Skeletal muscle tissue (tissue), 4 donors: ENCODE data around the gene PVALEF. TPM values are rescaled to one million over a fixed set of nuclear protein-coding genes. Genes with fewer than 3 reads are reported as not detected.

Experiments
- H3K27ac ChIP-seq: one replicate; pipeline ENCODE4 v1.7.0; 2013; ENCODE audit warnings: mild to moderate bottlenecking, low read depth, low read length, inconsistent platforms
- H3K27me3 ChIP-seq, 3 donors: one replicate each; pipeline ENCODE4 v1.7.0; 2013; ENCODE audit warnings: low read length in 3 of 3; ENCODE audit not compliant: control insufficient read depth in 3 of 3, insufficient read depth in 3 of 3
- H3K36me3 ChIP-seq, 3 donors: one replicate each; pipeline ENCODE4 v1.7.0; 2013; ENCODE audit warnings: low read length in 3 of 3; ENCODE audit not compliant: control insufficient read depth in 3 of 3, insufficient read depth in 3 of 3
- H3K4me1 ChIP-seq, 3 donors: one replicate each; pipeline ENCODE4 v1.7.0; 2013; ENCODE audit warnings: low read length in 3 of 3, mild to moderate bottlenecking in 3 of 3; ENCODE audit not compliant: control insufficient read depth in 3 of 3, insufficient read depth in 3 of 3
- H3K4me3 ChIP-seq, 3 donors: one replicate each; pipeline ENCODE4 v1.7.0; 2013; ENCODE audit warnings: low read length in 3 of 3
- H3K9ac ChIP-seq, 3 donors: one replicate each; pipeline ENCODE4 v1.7.0; 2013; ENCODE audit warnings: low read length in 3 of 3, mild to moderate bottlenecking in 3 of 3, moderate library complexity in 2 of 3, low read depth in 1 of 3
- H3K9me3 ChIP-seq, 3 donors: one replicate each; pipeline ENCODE4 v1.7.0; 2013; ENCODE audit warnings: low read length in 3 of 3; ENCODE audit not compliant: control insufficient read depth in 3 of 3
- total RNA-seq: library from RNA; depleted of rRNA; stranded (reverse); fragments of >200 nt; gene quantifications from one replicate; pipeline ENCODE4 v1.2.3, GENCODE V29; 2014
- donor health status: Osteomylitis.

PVALEF gene
- total RNA-seq, 1 donor from 2014 or later, result not detected

GRCh38 chr17:81208651-81209050 lies 43.3 kb downstream of the PVALEF start:
- Histone ChIP-seq H3K4me1 (no peaks in the 10 kb centered on the region), H3K27me3 (no peaks in the 10 kb centered on the region), H3K9me3 (no peaks in the 10 kb centered on the region), H3K27ac (no peak overlapping the region), H3K36me3 (peaks cover 0 to under 1% (median 0%) of the 10 kb centered on the region in 3 donors), H3K4me3 (no peak overlapping the region), H3K9ac (no peak overlapping the region)

DNA sequence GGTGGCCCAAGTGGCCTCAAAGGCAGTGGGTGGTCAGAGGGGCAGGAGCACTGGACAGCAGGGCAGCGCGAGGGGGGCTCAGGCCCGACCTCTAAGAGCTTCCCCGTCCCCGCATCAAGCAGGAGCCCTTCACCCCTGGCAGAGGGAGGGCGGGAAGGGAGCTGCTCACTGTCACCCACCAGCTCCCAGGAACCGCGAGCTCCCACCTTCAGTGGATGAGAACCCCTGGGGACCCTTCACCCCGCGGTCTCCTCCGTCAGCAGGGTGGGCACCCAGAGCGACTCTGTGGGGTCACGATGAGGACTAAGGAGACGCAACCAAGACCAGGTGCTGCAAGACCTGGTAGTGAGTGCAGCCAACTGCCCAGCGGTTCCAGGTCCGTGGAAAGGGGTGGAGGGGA lies 43.8 kb downstream of the PVALEF start:
- H3K27me3 ChIP-seq, result no peaks in the 10 kb centered on the region
- no peak overlapping the region for H3K27ac ChIP-seq
- no peak overlapping the region for H3K4me3 ChIP-seq
- H3K36me3 ChIP-seq, result no peaks in the 10 kb centered on the region
- no peaks in the 10 kb centered on the region for H3K4me1 ChIP-seq
- no peaks in the 10 kb centered on the region for H3K9me3 ChIP-seq
- H3K9ac ChIP-seq, result no peak overlapping the region

- H3K4me1 ChIP-seq, result no peaks in the 10 kb centered on the region
- no peaks in the 10 kb centered on the region for H3K36me3 ChIP-seq
- no peaks in the 10 kb centered on the region for H3K27me3 ChIP-seq
- no peak overlapping the region for H3K9ac ChIP-seq
- no peaks in the 10 kb centered on the region for H3K9me3 ChIP-seq
- H3K4me3 ChIP-seq, result no peak overlapping the region
- no peak overlapping the region for H3K27ac ChIP-seq
Observed at GRCh38 chr17:81210466-81210865, 45.2 kb downstream of the PVALEF start.

DNA sequence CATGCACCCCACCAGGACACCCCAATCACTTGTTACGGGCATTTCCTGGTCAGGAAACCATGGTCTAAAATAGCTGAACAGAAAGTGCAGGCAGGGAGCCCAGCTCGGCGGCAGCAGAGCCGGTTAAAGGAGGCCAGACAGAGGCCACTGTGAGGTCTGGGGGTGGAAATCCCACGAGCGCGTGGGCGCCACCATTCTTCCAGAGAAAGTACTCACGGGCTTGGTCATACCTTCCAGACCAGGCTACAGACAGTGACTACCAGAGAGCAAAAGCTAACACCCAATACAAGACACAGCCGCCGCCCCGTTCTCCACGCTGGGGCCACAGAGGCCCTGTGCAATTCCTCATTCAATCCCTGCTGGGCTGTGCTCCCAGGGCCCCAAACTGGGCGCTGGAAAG lies 45.6 kb downstream of the PVALEF start:
- Histone ChIP-seq H3K27ac (no peak overlapping the region), H3K36me3 (no peaks in the 10 kb centered on the region), H3K9me3 (no peaks in the 10 kb centered on the region), H3K9ac (no peak overlapping the region), H3K27me3 (no peaks in the 10 kb centered on the region), H3K4me3 (no peak overlapping the region), H3K4me1 (no peaks in the 10 kb centered on the region)

- Histone ChIP-seq H3K36me3 (no peaks in the 10 kb centered on the region), H3K9ac (no peak overlapping the region), H3K27ac (no peak overlapping the region), H3K4me3 (no peak overlapping the region), H3K27me3 (no peaks in the 10 kb centered on the region), H3K9me3 (no peaks in the 10 kb centered on the region), H3K4me1 (no peaks in the 10 kb centered on the region)
Observed at GRCh38 chr17:81212365-81212764, 47.1 kb downstream of the PVALEF start.

GRCh38 chr17:81213978-81214377 lies 48.7 kb downstream of the PVALEF start:
- Histone ChIP-seq H3K4me1 (no peaks in the 10 kb centered on the region), H3K27ac (no peak overlapping the region), H3K27me3 (no peaks in the 10 kb centered on the region), H3K9me3 (no peaks in the 10 kb centered on the region), H3K4me3 (no peak overlapping the region), H3K36me3 (peaks cover 0 to 2% (median 0%) of the 10 kb centered on the region in 3 donors), H3K9ac (no peak overlapping the region)

GRCh38 chr17:81217491-81217890 lies 52.2 kb downstream of the PVALEF start:
- Histone ChIP-seq H3K27ac (no peak overlapping the region), H3K4me1 (peaks cover 12 to 14% (median 13%) of the 10 kb centered on the region in 3 donors), H3K4me3 (no peak overlapping the region), H3K36me3 (peaks cover 0 to 2% (median 0%) of the 10 kb centered on the region in 3 donors), H3K9ac (no peak overlapping the region), H3K27me3 (no peaks in the 10 kb centered on the region), H3K9me3 (no peaks in the 10 kb centered on the region)

DNA sequence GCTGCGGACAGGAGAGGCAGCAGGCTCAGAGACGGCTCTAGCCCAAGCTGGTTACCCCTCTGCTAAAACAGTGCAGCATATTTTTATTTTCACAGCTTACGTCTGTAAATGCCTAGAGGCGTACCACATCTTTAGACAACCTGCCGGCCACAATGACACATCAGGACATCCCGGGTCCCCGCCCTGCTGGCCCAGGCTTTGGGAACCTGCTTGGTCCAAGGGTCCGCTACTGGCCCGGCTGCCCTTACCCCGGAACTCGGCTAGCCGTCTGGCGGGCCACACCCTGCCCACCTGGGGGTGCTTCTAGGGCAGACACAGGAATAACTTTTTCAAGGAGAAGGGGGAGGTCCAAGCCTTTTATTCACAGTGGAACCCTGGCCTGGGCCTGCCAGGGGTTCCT lies 53.2 kb downstream of the PVALEF start:
- Histone ChIP-seq H3K27me3 (no peaks in the 10 kb centered on the region), H3K4me1 (peaks cover 13 to 17% (median 15%) of the 10 kb centered on the region in 3 donors), H3K27ac (no peak overlapping the region), H3K9ac (no peak overlapping the region), H3K9me3 (no peaks in the 10 kb centered on the region), H3K36me3 (peaks cover 0 to 2% (median 0%) of the 10 kb centered on the region in 3 donors), H3K4me3 (no peak overlapping the region)

GRCh38 chr17:81218991-81219390 lies 53.7 kb downstream of the PVALEF start:
- no peak overlapping the region for H3K4me3 ChIP-seq
- no peaks in the 10 kb centered on the region for H3K9me3 ChIP-seq
- peaks cover 13 to 19% (median 15%) of the 10 kb centered on the region in 3 donors for H3K4me1 ChIP-seq
- no peak overlapping the region for H3K27ac ChIP-seq
- H3K27me3 ChIP-seq, result no peaks in the 10 kb centered on the region
- no peak overlapping the region for H3K9ac ChIP-seq
- peaks cover 0 to 2% (median 0%) of the 10 kb centered on the region in 3 donors for H3K36me3 ChIP-seq

DNA sequence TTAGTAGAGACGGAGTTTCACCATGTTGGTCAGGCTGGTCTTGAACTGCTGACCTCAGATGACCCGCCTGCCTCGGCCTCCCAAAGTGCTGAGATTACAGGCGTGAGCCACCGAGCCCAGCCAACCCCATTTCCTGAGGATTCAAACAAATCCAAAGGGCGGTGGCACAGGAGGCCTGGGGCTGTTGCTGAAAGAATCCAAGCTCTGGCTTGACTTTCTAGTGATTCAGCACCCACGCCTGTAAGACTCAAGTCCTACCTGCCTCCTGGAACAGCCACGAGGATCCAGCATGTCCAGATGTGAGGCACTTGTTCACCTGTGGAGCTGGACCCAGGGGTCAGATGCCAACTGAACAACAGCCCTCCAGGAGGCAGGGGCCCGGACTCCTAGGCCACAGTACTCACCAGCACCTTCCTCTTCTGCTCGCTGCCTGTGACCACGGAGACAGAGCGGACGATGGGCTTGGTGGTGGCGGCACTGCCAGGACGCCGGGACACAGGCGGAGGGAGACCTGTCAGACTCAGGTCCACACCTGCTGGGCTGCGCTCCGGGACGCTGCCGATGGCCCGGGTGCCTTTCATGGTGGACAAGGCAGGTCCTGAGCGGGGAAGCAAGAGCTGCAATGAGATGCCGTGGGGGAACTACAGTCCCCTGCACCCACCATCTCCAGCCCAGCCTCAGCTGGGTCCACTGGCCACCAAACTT lies 54.3 kb downstream of the PVALEF start:
- Histone ChIP-seq H3K9ac (no peak overlapping the region), H3K4me1 (peaks cover 13 to 19% (median 15%) of the 10 kb centered on the region in 3 donors), H3K9me3 (no peaks in the 10 kb centered on the region), H3K36me3 (peaks cover 0 to 2% (median 0%) of the 10 kb centered on the region in 3 donors), H3K27ac (no peak overlapping the region), H3K27me3 (no peaks in the 10 kb centered on the region), H3K4me3 (no peak overlapping the region)
